Heart left ventricle (tissue), 16 donors: ENCODE data around the gene STIM1. TPM values are rescaled to one million over a fixed set of nuclear protein-coding genes. Genes with fewer than 3 reads are reported as not detected.
A peak's percentile ranks its signal among the peaks of the same experiment; 100 is the strongest.
"Not testable (repeated sequence)": the region's sequence is repeated elsewhere in the genome, so short reads cannot be mapped to it uniquely, and the experiment has no call there.

Experiments used
- ATAC-seq, 4 donors: fragments of 200-7000 bp; cut with Tn5 transposase; one replicate each; pipeline ENCODE4 v1.9.1; 2020 to 2022; ENCODE audit warnings: moderate library complexity in 4 of 4, mild to moderate bottlenecking in 3 of 4, moderate number of reproducible peaks in 1 of 4
- DNase-seq, 5 donors: peaks; one replicate each; pipeline ENCODE4 v3.0.0-alpha.2; 2020
- H3K27ac ChIP-seq, 12 donors: fragments of 200-600 bp; sonication (generic) in 4 of 12; one replicate each; pipeline versions ENCODE4 v1.5.0 to v1.8.0; 2016 to 2022; ENCODE audit warnings: mild to moderate bottlenecking in 2 of 12
- H3K27me3 ChIP-seq, 9 donors: fragments of 200-600 bp; sonication (generic) in 2 of 9; one replicate each; pipeline versions ENCODE4 v1.5.1 to v1.8.0; 2016 to 2022; ENCODE audit warnings: mild to moderate bottlenecking in 3 of 9
- H3K36me3 ChIP-seq, 9 donors: fragments of 200-600 bp; sonication (generic) in 2 of 9; one replicate each; pipeline versions ENCODE4 v1.5.0 to v1.8.0; 2018 to 2022; ENCODE audit warnings: mild to moderate bottlenecking in 2 of 9
- H3K4me1 ChIP-seq, 12 donors: fragments of 200-600 bp; sonication (generic) in 4 of 12; one replicate each; pipeline versions ENCODE4 v1.5.0 to v1.8.0; 2016 to 2022; ENCODE audit warnings: mild to moderate bottlenecking in 3 of 12
- H3K4me3 ChIP-seq, 12 donors: fragments of 200-600 bp; sonication (generic) in 4 of 12; one replicate each; pipeline versions ENCODE4 v1.5.0 to v1.8.0; 2017 to 2022; ENCODE audit warnings: mild to moderate bottlenecking in 9 of 12, moderate library complexity in 4 of 12
- H3K9me3 ChIP-seq, 12 donors: fragments of 200-600 bp; sonication (generic) in 4 of 12; one replicate each; pipeline versions ENCODE4 v1.5.0 to v1.8.0; 2016 to 2022; ENCODE audit warnings: mild to moderate bottlenecking in 1 of 12
- POLR2A ChIP-seq, 2 donors: fragments of 450-650 bp; IDR thresholded peaks; one replicate each; pipeline ENCODE4 v1.6.1; 2017; ENCODE audit warnings: antibody characterized with exemption in 2 of 2, mild to moderate bottlenecking in 2 of 2, moderate library complexity in 2 of 2
- WGBS, 4 donors: extraction: QIAGEN DNeasy Blood & Tissue Kit in 2 of 4; methylation state at CpG; one replicate each; pipeline versions ENCODE4 v1.1.5 to v1.1.7; 2013 to 2018; 5-methylcytosine and 5-hydroxymethylcytosine counted together
- intact Hi-C, 10 donors: fragments of 100-400 bp; cut with DNase I; formaldehyde crosslinking; loops; one replicate each; pipeline versions ENCODE4 v1.11.1 to v1.14.2; 2022
- polyA plus RNA-seq, 2 donors: library from polyadenylated mRNA; stranded (reverse); fragments of 200-250 nt; gene quantifications; one replicate each; pipeline ENCODE4 v1.2.3, GENCODE V29; 2013
- total RNA-seq, 9 donors: library from RNA; depleted of rRNA in 2 of 9; stranded (reverse); fragments of >200 nt in 2 of 9; fragmentation: NEBNext Ultra II Directional in 3 of 9; extraction: Animal tissue kit (Norgen Biotek cat#: 25700) in 3 of 9; gene quantifications; one replicate each; pipeline versions ENCODE4 v1.1.0 to v1.2.4, GENCODE V29; 2016 to 2023
- TF ChIP-seq, protein P1 (sequence below), 12 donors: fragments of 200-600 bp; sonication (generic) in 4 of 12; IDR thresholded peaks; one replicate each; pipeline versions ENCODE4 v1.5.0 to v1.8.0; 2018 to 2022; ENCODE audit warnings: antibody characterized with exemption in 12 of 12, mild to moderate bottlenecking in 5 of 12
- donor health status: ischemic (EF 13 %, LVEDD 7.1; RV severe dilation, severe dysfunction).
- donor health status: healthy with polysubstance abuse.
- donor health status: DM: no; HTN: yes; CAD: no.
- donor health status: DM: no; HTN: no; CAD: no.
- donor health status: ischemic (EF 25% LVEDD 6.9; RV normal size, moderate dysfunction).
- donor health status: ischemic (EF 25% LVEDD 5.7; RV mildly dilated, moderate dysfunction).
- donor health status: healthy.
- donor health status: DM: yes; HTN: yes; CAD: no.
- donor health status: ischemic (EF 35%, LVEDD 5.7; RV mildly dilated, moderate dysfunction).
- donor health status: nonischemic (EF 11% LVEDD 7.7; RV severe dilation, severe dysfunction).
- donor health status: DM: yes; HTN: yes; CAD: no.
- donor health status: PGD.
- donor health status: ischemic (EF 29% LVEDD 5.4; RV normal size, mild dysfunction).
- donor health status: nonischemic (EF 23%, LVEDD 6.1; RV moderate dilation, normal function).

The STIM1 gene
- total and polyA plus RNA-seq, 11 donors: 13.2 to 42.9 (median 28.9) TPM

GRCh38 chr11:3809624-3809928 is 45.9 kb upstream of the STIM1 start:
- TF ChIP-seq POLR2A (IDR thresholded peaks at IDR 0.05): no peak
- TF ChIP-seq, protein P1, sequence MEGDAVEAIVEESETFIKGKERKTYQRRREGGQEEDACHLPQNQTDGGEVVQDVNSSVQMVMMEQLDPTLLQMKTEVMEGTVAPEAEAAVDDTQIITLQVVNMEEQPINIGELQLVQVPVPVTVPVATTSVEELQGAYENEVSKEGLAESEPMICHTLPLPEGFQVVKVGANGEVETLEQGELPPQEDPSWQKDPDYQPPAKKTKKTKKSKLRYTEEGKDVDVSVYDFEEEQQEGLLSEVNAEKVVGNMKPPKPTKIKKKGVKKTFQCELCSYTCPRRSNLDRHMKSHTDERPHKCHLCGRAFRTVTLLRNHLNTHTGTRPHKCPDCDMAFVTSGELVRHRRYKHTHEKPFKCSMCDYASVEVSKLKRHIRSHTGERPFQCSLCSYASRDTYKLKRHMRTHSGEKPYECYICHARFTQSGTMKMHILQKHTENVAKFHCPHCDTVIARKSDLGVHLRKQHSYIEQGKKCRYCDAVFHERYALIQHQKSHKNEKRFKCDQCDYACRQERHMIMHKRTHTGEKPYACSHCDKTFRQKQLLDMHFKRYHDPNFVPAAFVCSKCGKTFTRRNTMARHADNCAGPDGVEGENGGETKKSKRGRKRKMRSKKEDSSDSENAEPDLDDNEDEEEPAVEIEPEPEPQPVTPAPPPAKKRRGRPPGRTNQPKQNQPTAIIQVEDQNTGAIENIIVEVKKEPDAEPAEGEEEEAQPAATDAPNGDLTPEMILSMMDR (IDR thresholded peaks at IDR 0.05): no peak
- intact Hi-C loops: loop anchor here in 4 of 10 donors (5.0 kb wide), 1 partner anchor 33 kb away; the partner anchor contains the start of gene RHOG (in 4 of the 4)
- no peak for ATAC-seq
- whole genome bisulfite sequencing, 4 donors: 94 to 100% (median 99%) methylated on average over 1 of the region's 1 CpG
- Histone ChIP-seq H3K27ac (peak overlapping the region in 8 of 12 donors; percentile 35 to 87 (median 72)), H3K27me3 (no peaks in the 10 kb centered on the region), H3K36me3 (no peaks in the 10 kb centered on the region), H3K9me3 (no peaks in the 10 kb centered on the region), H3K4me3 (no peak overlapping the region), H3K4me1 (peaks cover 0 to 38% (median 16%) of the 10 kb centered on the region in 12 donors)
- peak in 1 of 5 donors; percentile 4 for DNase-seq

DNA sequence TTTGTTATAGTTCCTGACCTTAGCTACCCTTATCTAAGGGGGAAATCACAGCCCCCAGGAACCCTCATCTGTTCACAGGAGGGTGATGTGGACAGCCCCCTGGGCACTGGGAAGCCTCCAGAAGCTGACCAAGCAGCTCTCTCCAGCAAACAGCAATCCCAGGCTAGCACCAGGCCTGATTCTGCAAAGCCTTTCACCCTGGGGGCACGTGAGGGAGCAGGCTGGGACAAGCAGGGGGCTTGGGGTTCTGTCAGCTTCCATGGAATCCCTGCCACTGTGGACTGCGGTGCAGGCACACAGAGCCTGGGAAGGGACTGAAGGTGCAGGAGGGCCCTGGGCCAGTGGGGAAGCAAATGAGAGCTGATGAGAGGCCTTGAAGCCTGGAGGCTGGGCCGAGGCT is 45.0 kb upstream of the STIM1 start:
- peak overlapping the region in 11 of 12 donors; percentile 17 to 87 (median 71) for H3K27ac ChIP-seq
- DNase-seq: peak in 1 of 5 donors; percentile 23
- peak in 2 of 4 donors; percentile 4 to 18 for ATAC-seq
- WGBS, 4 donors: 54 to 95% (median 80%) methylated on average over 3 of the region's 3 CpGs
- H3K36me3 ChIP-seq: no peaks in the 10 kb centered on the region
- intact Hi-C loops: no loop called here
- H3K4me1 ChIP-seq: peaks cover 0 to 39% (median 16%) of the 10 kb centered on the region in 12 donors
- no peak overlapping the region for H3K4me3 ChIP-seq
- no peaks in the 10 kb centered on the region for H3K9me3 ChIP-seq
- no peaks in the 10 kb centered on the region for H3K27me3 ChIP-seq
- TF ChIP-seq, protein P1 (IDR thresholded peaks at IDR 0.05): no peak
- no peak for TF ChIP-seq POLR2A (IDR thresholded peaks at IDR 0.05)

DNA sequence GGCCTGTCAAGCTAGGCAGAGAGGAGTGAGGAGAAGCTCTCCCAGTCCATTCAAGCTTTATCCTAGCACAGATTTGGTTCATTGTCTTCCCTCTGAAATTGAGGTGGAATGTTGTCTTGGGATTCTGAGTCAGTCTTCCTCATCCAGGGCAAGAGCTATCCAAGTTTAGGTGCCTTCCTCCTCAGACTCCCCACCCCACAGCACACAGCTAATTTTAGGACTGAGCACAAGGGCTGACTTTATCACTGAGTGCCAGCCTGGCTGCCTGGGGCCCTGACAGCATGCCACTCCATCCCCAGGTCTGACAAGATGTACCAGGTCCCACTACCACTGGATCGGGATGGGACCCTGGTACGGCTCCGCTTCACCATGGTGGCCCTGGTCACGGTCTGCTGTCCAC is 44.5 kb upstream of the STIM1 start:
- no peak for TF ChIP-seq POLR2A (IDR thresholded peaks at IDR 0.05)
- TF ChIP-seq, protein P1 (IDR thresholded peaks at IDR 0.05): no peak
- intact Hi-C loops: no loop called here
- no peak overlapping the region for H3K4me3 ChIP-seq
- ATAC-seq: peak; percentile 62 to 81 (median 70)
- peak in 3 of 5 donors; percentile 42 to 46 (median 44) for DNase-seq
- H3K27me3 ChIP-seq: no peaks in the 10 kb centered on the region
- H3K27ac ChIP-seq: peak overlapping the region in 11 of 12 donors; percentile 17 to 87 (median 71)
- H3K4me1 ChIP-seq: peaks cover 0 to 44% (median 16%) of the 10 kb centered on the region in 12 donors
- 67 to 82% (median 73%) methylated on average over 4 of the region's 4 CpGs for WGBS, 4 donors
- H3K36me3 ChIP-seq: no peaks in the 10 kb centered on the region
- H3K9me3 ChIP-seq: no peaks in the 10 kb centered on the region

DNA sequence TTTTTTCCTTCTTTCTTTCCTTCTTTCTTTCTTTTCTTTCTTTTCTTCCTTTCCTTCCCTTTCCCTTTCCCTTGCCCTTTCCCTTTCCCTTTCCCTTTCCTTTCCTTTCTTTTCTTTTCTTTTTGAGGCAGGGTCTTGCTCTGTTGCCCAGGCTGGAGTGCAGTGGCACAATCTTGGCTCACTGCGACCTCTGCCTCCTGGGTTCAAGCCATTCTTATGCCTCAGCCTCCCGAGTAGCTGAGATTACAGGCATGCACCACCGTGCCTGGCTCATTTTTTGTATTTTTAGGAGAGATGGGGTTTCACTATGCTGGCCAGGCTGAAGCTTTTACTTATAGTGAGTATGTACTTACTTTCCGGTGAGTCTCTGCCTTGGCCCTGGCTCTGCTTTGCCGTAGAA is 40.6 kb upstream of the STIM1 start:
- H3K27ac ChIP-seq: peak overlapping the region in 4 of 12 donors; percentile 66 to 82 (median 72)
- intact Hi-C loops: not testable (repeated sequence)

DNA sequence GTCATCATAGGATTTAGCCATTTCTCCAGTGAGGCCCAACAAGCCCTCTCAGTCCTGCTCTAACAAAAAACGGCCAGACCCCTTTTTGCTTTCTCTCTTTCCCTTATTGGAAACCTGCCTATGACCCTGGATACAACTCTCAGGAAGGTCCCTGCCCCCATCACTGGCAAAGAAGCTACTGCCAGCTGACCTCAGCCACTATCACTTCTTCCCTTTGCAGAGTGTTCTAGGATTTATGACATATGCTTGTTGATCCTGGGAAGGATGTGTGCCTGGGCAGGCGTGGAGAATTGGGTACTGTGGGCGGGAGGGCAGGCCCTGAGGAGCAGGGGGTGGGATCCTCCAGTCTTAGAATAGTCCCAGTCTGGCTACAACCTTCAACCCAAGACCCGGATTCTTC is 39.6 kb upstream of the STIM1 start:
- 60 to 83% (median 65%) methylated on average over 1 to 4 of the region's 4 CpGs for WGBS, 4 donors
- intact Hi-C loops: no loop called here
- Histone ChIP-seq H3K4me3 (no peak overlapping the region), H3K27ac (peak overlapping the region in 7 of 12 donors; percentile 13 to 82 (median 71)), H3K9me3 (no peaks in the 10 kb centered on the region), H3K4me1 (peaks cover 0 to 27% (median 4%) of the 10 kb centered on the region in 12 donors), H3K36me3 (peaks cover 0 to 2% (median 0%) of the 10 kb centered on the region in 9 donors), H3K27me3 (no peaks in the 10 kb centered on the region)
- DNase-seq (peak in 2 of 5 donors; percentile 48 to 49), ATAC-seq (peak; percentile 66 to 76 (median 72))
- no peak for TF ChIP-seq POLR2A (IDR thresholded peaks at IDR 0.05)

More for the DNA sequence above, 40.6 kb upstream of the STIM1 start:
- peak in 1 of 5 donors; percentile 0 for DNase-seq
- 94 to 99% (median 96%) methylated on average over 5 of the region's 5 CpGs for WGBS, 4 donors
- not testable (repeated sequence) for H3K4me3 ChIP-seq, ATAC-seq, H3K36me3 ChIP-seq, H3K27me3 ChIP-seq, H3K9me3 ChIP-seq
- peaks cover 0 to 37% (median 10%) of the 10 kb centered on the region in 12 donors for H3K4me1 ChIP-seq
